T1000 (cell line): ENCODE measurements around the gene MYPOP.
A peak's percentile ranks its signal among the peaks of the same experiment; 100 is the strongest.

Experiments
- DNase-seq: peaks from one replicate; lab custom pipeline; 2025; ENCODE audit warnings: mixed read lengths; lab: John Stamatoyannopoulos, UW

Gene MYPOP

DNA sequence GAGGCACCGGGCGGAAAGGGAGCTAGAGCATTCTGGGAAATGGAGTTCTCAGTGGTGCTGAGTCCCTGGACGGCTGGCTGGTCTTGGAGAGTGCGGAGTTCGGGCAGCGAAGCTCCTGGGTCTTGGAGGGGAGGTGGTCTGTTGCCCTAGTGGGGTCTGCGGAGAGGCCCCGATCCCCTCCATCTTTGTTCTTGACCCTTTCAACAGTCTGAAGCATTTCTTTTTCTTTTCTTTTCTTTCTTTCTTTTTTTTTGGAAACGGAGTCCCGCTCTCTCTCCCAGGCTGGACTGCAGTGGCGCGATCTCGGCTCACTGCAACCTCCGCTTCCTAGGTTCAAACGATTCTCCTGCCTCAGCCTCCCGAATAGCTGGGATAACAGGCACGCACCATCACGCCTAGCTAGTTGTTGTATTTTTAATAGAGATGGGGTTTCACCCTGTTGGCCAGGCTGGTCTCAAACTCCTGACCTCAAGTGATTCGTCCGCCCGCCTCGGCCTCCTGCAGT lies 39.0 kb downstream of the MYPOP start:
- DNase-seq, result no peak

DNA sequence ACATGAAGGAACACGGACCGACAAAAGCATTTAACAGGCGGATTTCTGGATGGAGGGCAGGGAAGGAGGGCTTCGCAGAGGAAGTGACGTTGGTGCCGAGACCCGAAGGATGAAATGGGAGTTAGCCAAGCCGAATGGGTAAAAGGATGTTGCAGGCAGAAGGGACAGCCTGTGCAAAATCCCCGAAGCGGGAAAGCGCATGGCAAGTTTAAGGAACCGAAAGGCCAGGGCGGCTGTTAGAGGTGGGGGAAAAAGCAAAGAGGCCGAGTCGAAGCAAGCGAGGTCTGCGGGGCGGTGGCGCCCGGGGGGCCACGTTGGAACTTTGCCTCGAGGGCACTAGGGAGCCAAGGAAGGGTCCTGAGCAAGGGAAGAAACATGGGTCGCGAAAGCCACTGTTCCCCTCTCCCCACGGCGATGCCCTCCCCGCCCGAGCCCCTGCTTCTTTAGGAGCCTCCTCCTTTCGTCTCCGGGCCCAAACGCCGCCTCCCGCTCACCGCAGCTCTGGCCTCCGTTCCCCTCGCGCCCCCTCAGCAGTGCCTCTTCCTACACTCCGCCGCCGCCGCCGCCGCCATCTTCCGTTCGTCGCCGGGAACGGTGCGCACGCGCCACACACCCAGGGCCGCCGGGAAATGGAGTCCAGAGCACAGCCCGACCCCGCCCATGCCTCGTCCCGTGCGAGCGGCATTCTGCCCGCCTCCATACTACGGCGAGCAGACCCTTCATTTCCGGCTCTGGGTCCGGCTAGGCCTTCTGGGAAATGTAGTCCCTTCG lies 39.7 kb downstream of the MYPOP start, which contains the start of gene SYMPK:
TSS of gene SYMPK (minus strand) at position 584 of the 771 bp plus-strand sequence. CDS start 8,652 bp downstream, outside the sequence.
- DNase-seq, result peak; percentile 96

DNA sequence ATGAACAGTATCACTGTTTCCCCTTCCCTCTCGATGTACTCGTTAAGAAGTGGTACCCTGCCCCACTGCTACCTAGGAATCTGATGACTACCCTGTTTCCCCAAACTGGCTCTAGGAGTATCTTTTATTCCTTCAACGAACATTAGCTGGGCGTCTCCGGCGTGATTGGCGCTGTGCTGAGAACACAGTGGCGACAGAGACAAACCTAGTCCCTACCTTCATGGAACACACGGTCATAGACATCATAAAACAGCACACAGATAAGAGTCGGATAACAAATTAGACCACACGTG lies 40.2 kb downstream of the MYPOP start:
- no peak for DNase-seq

DNA sequence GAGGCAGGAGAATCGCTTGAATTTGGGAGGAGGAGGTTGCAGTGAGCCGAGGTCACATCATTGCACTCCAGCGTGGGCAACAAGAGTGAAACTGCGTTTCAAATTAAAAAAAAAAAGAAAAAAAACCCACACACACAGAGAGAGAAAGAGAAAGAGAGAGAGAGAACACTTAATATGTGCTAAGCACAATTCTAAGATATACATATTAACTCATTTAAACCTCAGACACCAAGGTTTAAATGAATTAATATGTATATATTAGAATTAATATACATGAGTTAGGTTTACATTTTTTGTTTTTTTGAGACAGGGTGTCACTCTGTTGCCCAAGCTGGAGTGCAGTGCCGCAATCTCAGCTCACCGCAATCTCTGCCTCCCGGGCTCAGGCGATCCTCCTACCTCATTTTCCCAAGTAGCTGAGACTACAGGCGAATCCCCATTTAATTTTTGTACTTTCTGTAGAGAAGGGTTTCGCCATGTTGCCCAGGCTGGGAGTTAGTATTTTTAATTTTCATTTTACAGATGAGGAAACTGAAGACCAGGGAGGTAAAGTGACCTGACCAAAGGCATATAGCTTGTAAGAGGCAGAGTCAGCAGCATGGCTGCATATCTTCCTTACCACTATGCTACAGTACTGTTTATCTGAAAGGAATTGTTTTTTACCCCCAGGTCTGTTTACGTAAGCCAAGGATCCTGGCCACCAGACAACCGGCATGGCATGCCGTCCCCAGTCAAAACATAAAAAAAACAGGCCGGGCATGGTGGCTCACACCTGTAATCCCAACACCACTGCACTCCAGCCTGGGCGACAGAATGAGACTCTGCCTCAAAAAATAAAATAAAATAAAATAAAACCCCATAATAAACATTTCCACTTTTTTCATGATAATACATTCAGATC lies 41.8 kb downstream of the MYPOP start:
- DNase-seq, result no peak

DNA sequence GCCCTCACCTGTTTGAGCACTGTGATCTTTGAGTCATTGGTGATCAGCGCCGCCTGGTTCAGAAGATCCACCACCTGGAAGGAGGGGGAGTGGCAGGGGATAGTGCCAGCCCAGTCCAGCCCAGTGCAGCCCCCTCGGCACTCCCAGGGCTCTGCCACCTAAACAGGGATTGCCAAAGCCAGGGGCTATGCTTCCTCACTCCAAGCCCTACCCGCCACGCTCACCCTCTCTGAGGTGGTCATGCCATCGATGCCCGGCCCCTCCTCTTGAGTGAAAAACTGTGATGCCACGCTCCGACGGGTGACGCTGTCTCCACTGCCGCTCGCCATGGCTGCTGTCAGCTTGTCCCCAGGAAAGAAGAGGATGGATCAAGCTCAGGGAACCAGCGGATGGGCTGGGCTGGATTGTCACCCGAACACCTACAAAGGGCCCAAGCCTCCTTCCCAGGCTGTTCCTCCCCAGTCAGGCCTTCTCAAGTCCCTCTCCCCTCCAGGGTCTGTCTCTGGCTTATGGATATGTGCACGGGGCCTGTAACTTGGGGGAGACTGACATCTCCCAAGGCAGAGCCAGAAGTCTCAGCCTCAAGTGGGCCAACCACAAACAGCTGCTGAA lies 48.1 kb downstream of the MYPOP start:
- DNase-seq, result no peak

DNA sequence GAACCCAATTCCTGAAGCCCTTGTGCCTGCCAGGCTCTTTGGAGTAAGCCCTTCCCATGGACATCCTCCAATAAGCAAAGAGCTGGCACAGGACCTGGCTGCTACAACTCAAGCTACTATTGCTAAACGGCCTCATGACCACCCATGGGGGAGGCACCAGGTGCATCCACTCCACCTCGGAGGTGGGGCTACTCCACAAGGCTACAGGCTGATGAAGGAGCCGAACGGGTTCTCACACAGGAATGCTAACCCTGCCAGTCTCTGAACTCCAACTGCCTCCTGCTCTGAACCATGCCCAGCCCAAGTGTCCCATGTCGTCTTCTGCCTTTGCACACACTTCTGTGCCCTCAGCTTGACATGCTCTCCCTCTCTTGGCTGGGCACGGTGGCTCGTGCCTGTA lies 49.4 kb downstream of the MYPOP start:
- no peak for DNase-seq

DNA sequence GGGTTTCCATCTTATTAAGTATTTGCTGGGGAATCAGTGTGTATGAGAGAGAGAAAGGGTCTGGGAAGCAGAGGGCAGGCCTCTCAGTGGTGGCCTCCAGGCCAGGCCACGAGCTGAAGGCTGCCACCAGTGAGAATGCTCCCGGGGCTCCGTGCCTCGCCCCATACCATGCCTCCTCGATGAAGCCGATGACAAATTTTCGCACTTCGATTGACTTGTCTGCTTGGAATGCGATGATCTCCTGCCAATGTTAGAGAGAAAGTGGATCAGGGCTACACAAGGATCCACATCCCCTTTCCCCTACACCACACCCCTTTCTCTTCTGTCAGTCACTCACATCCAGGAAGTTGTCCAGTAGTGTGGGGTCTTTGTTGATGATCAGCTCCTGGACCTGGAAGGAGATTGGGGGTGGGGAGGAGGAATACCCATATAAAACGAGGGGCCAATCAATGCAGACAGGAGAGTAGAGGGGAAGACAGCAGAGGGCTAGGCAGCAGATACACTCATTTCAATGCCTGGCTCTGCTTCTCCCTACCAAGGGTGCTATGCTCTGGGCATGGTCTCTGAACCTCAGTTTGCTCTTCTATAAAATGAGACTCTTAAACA lies 50.2 kb downstream of the MYPOP start:
- DNase-seq, result no peak

DNA sequence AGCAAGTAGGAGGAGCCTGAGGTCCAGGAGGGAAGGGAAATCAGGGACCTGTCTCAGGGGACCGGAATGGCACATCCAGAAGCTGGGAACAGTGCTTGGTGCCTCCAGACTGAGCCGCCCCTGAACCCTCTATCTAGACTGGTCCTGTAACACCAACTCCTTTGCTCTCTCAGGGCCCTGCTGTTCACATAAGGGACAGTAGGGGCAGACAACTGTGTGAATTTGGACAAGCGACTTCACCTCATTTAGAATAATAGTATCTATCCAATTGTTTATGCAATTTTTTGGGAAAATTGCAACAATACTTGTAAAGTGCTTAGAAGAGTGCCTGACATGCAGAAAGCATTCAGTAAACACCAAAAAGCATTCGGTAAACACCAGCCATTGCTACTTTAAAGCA lies 53.5 kb downstream of the MYPOP start:
- no peak for DNase-seq

DNA sequence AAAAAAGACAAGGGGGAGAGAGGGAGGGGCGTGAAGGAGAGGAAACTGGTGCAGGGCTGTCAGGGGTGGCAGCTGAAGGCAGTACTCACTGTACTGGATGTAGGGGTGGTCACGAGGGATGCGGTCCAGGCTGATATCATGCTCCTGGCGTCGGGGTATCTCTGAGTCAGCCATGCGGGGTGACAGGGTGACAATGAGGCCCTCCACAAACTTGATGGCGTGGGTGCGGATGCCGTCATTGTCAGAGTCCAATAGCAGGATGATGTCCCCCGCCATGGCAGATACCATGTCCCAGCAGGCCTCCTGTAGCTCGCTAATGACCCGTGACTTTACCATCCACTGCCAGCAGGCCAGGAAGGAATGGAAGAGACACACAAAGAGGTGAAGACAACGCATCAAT lies 54.8 kb downstream of the MYPOP start:
- no peak for DNase-seq

DNA sequence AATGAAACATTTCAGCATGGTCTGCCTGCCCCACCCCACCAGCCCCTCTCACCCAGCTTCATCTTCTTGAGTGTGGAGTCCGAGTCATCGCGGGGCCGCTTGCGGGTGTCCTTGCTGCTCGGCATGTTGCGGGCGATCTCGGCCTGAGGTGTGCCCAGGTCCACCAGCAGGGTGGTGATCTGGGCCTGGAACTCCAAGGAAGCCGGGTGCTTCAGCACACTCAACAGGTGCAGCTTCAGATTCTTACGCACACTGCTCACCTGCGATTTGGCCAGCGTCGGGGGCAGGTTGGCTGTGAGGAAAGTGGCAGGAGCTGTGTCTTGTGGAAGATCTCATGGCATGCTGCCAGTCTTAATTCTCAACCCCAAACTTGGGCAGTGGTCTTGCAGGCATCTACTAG lies 60.2 kb downstream of the MYPOP start:
- no peak for DNase-seq
